Heart left ventricle (tissue), 13 donors: Measurements from ENCODE around the gene CMIP.

Source experiments
- POLR2A ChIP-seq, 2 donors: fragments of 450-650 bp; IDR thresholded peaks; one replicate each; pipeline ENCODE4 v1.6.1; 2017; ENCODE audit warnings: antibody characterized with exemption in 2 of 2, mild to moderate bottlenecking in 2 of 2, moderate library complexity in 2 of 2
- TF ChIP-seq, protein P1 (sequence below), 12 donors: fragments of 200-600 bp; sonication (generic) in 4 of 12; IDR thresholded peaks; one replicate each; pipeline versions ENCODE4 v1.5.0 to v1.8.0; 2018 to 2022; ENCODE audit warnings: antibody characterized with exemption in 12 of 12, mild to moderate bottlenecking in 5 of 12
- donor health status: ischemic (EF 13 %, LVEDD 7.1; RV severe dilation, severe dysfunction).
- donor health status: DM: no; HTN: yes; CAD: no.
- donor health status: DM: no; HTN: no; CAD: no.
- donor health status: ischemic (EF 25% LVEDD 6.9; RV normal size, moderate dysfunction).
- donor health status: ischemic (EF 25% LVEDD 5.7; RV mildly dilated, moderate dysfunction).
- donor health status: ischemic (EF 35%, LVEDD 5.7; RV mildly dilated, moderate dysfunction).
- donor health status: nonischemic (EF 11% LVEDD 7.7; RV severe dilation, severe dysfunction).
- donor health status: DM: yes; HTN: yes; CAD: no.
- donor health status: PGD.
- donor health status: ischemic (EF 29% LVEDD 5.4; RV normal size, mild dysfunction).
- donor health status: nonischemic (EF 23%, LVEDD 6.1; RV moderate dilation, normal function).

DNA sequence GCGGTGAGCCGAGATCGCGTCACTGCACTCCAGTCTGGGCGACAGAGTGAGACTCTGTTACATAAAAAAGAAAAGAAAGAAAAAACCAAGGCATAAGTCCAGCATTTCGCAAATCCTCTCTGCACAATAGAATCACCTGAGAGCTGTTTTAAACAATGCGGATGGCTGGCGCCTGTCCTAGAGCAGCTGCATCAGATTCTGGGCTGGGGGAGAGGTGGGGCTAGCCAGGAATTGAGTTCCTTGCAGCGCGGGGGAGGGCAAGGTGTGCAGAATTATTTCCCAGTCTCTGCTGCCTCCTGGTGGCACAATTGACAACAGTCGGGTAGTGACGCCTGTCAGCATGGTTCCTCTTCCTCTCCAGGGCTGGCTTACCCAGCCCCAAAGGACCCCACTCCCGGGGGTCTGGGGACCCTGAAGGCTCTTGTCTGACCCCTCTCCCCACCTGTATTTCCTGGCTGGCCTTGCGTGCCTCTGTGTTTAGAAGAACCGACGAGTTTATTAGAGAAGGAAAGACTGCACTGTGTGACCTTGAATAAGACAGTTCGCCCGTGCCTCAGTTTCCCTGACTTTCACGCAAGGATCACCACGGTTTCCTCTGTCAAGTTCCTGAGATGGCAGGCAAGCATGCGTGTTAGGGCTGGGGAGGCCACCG, 293.4 kb downstream of the CMIP start:
- TF ChIP-seq, protein P1, sequence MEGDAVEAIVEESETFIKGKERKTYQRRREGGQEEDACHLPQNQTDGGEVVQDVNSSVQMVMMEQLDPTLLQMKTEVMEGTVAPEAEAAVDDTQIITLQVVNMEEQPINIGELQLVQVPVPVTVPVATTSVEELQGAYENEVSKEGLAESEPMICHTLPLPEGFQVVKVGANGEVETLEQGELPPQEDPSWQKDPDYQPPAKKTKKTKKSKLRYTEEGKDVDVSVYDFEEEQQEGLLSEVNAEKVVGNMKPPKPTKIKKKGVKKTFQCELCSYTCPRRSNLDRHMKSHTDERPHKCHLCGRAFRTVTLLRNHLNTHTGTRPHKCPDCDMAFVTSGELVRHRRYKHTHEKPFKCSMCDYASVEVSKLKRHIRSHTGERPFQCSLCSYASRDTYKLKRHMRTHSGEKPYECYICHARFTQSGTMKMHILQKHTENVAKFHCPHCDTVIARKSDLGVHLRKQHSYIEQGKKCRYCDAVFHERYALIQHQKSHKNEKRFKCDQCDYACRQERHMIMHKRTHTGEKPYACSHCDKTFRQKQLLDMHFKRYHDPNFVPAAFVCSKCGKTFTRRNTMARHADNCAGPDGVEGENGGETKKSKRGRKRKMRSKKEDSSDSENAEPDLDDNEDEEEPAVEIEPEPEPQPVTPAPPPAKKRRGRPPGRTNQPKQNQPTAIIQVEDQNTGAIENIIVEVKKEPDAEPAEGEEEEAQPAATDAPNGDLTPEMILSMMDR (IDR thresholded peaks at IDR 0.05): peak; percentile 75 to 91 (median 82)
- TF ChIP-seq POLR2A (IDR thresholded peaks at IDR 0.05): no peak
